Fibroblast of villous mesenchyme (primary cell): ENCODE results near the gene ARHGEF16. TPM values are rescaled to one million over a fixed set of nuclear protein-coding genes. Genes with fewer than 3 reads are reported as not detected.

Source experiments
- DNase-seq: peaks from one replicate; pipeline ENCODE4 v3.0.0-alpha.2; 2010; ENCODE audit warnings: low read depth
- H3K4me3 ChIP-seq: 2 replicates; pipeline ENCODE4 v1.5.1; 2011; ENCODE audit warnings: low read depth, mild to moderate bottlenecking, low read length
- CTCF ChIP-seq: IDR thresholded peaks from 2 replicates; pipeline ENCODE4 v1.5.1; 2012; ENCODE audit warnings: low read depth, mild to moderate bottlenecking, low read length; ENCODE audit not compliant: insufficient read depth
- total RNA-seq: library from RNA; depleted of rRNA; stranded (reverse); fragments of >200 nt; gene quantifications from 2 replicates; pipeline ENCODE4 v1.2.3, GENCODE V29; 2012

The ARHGEF16 gene
- total RNA-seq, 1 donor = 0.86 TPM

DNA sequence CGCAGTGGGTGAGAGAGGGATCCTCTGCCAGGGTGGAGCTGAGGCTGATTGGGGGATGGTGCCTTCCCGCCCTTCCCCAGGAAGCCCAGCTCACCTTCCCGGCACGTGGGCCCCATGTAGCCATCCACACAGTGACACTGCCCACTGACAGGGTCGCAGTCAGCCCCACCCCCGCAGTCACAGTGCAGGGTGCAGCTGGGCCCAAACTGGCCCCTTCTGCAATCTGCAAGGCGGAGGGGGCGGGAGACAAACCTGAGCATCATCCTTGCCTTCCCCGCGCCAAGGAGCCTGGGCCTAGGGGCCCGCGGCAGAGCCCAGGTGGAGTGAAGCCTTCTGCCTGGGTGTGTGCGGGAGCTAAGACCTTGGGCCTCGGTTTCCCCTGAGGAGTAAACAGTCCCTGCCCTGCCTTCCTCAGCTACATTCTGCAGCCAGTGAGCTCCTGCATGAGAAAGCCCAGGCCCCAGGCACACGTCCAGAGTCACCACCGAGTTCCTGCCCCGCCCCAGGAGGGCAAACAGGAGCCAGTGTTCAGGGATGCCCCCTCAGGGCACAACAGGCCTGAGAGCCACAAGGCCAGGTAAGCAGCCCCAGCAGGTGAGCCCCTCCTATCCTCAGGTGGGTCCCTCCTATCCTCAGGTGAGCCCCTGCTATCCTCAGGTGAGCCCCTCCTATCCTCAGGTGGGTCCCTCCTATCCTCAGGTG, 38.2 kb downstream of the ARHGEF16 start:
- no peak overlapping the region for H3K4me3 ChIP-seq
- no peak for DNase-seq
- TF ChIP-seq CTCF = no peak

GRCh38 chr1:3494321-3495308, 40.1 kb downstream of the ARHGEF16 start:
- TF ChIP-seq CTCF = no peak
- DNase-seq = no peak

GRCh38 chr1:3495776-3496745, 41.6 kb downstream of the ARHGEF16 start:
- DNase-seq = no peak
- H3K4me3 ChIP-seq = no peak overlapping the region
- TF ChIP-seq CTCF = no peak

More at GRCh38 chr1:3494321-3495308, 40.1 kb downstream of the ARHGEF16 start:
- H3K4me3 ChIP-seq = no peak overlapping the region

GRCh38 chr1:3496916-3497315, 42.5 kb downstream of the ARHGEF16 start:
- no peak overlapping the region for H3K4me3 ChIP-seq
- TF ChIP-seq CTCF = no peak
- no peak for DNase-seq

DNA sequence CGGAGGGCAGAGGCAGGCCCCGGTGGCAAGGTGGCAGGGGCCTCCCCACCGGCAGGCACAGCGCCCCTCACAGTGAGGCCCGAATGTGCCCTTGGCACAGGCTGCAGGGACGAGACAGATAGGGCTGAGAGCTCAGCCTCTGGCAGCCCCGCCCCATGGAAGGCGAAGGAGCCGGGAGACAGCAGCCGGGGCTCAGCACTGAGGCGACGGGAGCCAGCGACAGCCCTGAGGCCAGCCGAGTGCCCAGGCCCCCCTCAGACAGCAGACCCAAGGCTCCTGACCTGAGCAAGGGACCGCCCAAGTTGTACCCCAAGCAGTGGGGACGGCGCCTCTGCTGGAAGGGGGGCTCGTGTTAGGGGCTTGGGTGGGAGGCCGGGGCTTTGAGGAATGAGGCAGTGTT, 43.1 kb downstream of the ARHGEF16 start:
- no peak overlapping the region for H3K4me3 ChIP-seq
- DNase-seq = no peak
- TF ChIP-seq CTCF = no peak
